Endothelial cell of umbilical vein (primary cell): ENCODE measurements around the gene IFIT1B. TPM values are rescaled to one million over a fixed set of nuclear protein-coding genes. Genes with fewer than 3 reads are reported as not detected.

ENCODE experiments used
- BruUV-seq: library from RNA; stranded (reverse); fragments of 400-500 nt; replicated peaks from 2 replicates; lab custom pipeline; 2021; lab: Mats Ljungman, UMichigan
- CTCF ChIA-PET: fragments of 300-600, 350-600 bp; sonication (Branson Sonifier 250); formaldehyde crosslinking; loops from one replicate; lab custom pipeline; 2021; ENCODE audit warnings: antibody characterized with exemption, inconsistent platforms; lab: Charles Lee
- POLR2A ChIA-PET: fragments of 300-600, 350-600 bp; sonication (Branson Sonifier 250); formaldehyde crosslinking; loops from one replicate; lab custom pipeline; 2021; ENCODE audit warnings: antibody characterized with exemption, inconsistent platforms; lab: Charles Lee
- DNase-seq: peaks from one replicate; pipeline ENCODE4 v3.0.0-alpha.2; 2011; ENCODE audit warnings: low read depth, low spot score
- FAIRE-seq: peaks from 2 replicates; lab custom pipeline; 2011; peaks lifted over from hg19 to GRCh38; lab: Jason Lieb, UNC
- H2AFZ ChIP-seq: 2 replicates; pipeline ENCODE4 v1.6.0; 2012; ENCODE audit warnings: low read depth, low read length, control low read depth, inconsistent platforms
- H3K27ac ChIP-seq: 2 replicates; pipeline ENCODE4 v1.5.1; 2011; ENCODE audit warnings: low read depth, mild to moderate bottlenecking, control low read depth, low read length, moderate library complexity; ENCODE audit not compliant: insufficient read depth
- H3K27me3 ChIP-seq, 2 experiments: 2 replicates each; pipeline versions ENCODE4 v1.6.0 to v1.6.1; 2011; ENCODE audit warnings: low read length in 2 of 2, mixed read lengths in 1 of 2; ENCODE audit not compliant: control insufficient read depth in 2 of 2, insufficient read depth in 2 of 2
- H3K36me3 ChIP-seq, 2 experiments: 2 replicates in 1 of 2; 3 replicates in 1 of 2; pipeline ENCODE4 v1.5.1; 2011; ENCODE audit warnings: low read length in 2 of 2, mild to moderate bottlenecking in 1 of 2, moderate library complexity in 1 of 2; ENCODE audit not compliant: control insufficient read depth in 2 of 2, insufficient read depth in 2 of 2; ENCODE audit errors: extremely low read depth in 1 of 2
- H3K4me1 ChIP-seq: 3 replicates; pipeline ENCODE4 v1.5.1; 2011; ENCODE audit warnings: mild to moderate bottlenecking, low read length; ENCODE audit not compliant: control insufficient read depth, insufficient read depth; ENCODE audit errors: extremely low read depth
- H3K4me2 ChIP-seq: 2 replicates; pipeline ENCODE4 v1.6.1; 2011; ENCODE audit warnings: low read length, control low read depth, mixed read lengths; ENCODE audit not compliant: insufficient read depth
- H3K4me3 ChIP-seq, 3 experiments: fragments of 200-600 bp in 1 of 3; sonication (generic), shearing (Covaris generic) in 1 of 3; replicated peaks in 1 of 3; 2 replicates each; pipeline ENCODE4 v1.5.1; 2011 to 2016; ENCODE audit warnings: control low read depth in 3 of 3, low read length in 3 of 3, mild to moderate bottlenecking in 2 of 3, inconsistent platforms in 1 of 3, low read depth in 1 of 3, moderate library complexity in 1 of 3; ENCODE audit not compliant: insufficient read depth in 1 of 3
- H3K79me2 ChIP-seq: 2 replicates; pipeline ENCODE4 v1.6.0; 2012; ENCODE audit warnings: low read length, inconsistent platforms; ENCODE audit not compliant: control insufficient read depth, insufficient read depth
- H3K9ac ChIP-seq: replicated peaks from 2 replicates; pipeline ENCODE3; 2011; ENCODE audit warnings: low read length, control low read depth; ENCODE audit not compliant: insufficient read depth; ENCODE audit errors: extremely low read depth
- H3K9me1 ChIP-seq: replicated peaks from 3 replicates; pipeline ENCODE4 v1.6.0; 2011; ENCODE audit warnings: mild to moderate bottlenecking, low read length; ENCODE audit not compliant: control insufficient read depth, insufficient read depth; ENCODE audit errors: extremely low read depth
- H3K9me3 ChIP-seq: replicated peaks from 2 replicates; pipeline ENCODE4 v1.5.1; 2012; ENCODE audit warnings: low read length, inconsistent platforms; ENCODE audit not compliant: control insufficient read depth, insufficient read depth
- H4K20me1 ChIP-seq: replicated peaks from 2 replicates; pipeline ENCODE3; 2011; ENCODE audit warnings: mild to moderate bottlenecking, low read length; ENCODE audit not compliant: control insufficient read depth, insufficient read depth; ENCODE audit errors: extremely low read depth
- CTCF ChIP-seq, 2 donors: IDR thresholded peaks; 1 replicate in 1 of 2; 2 replicates in 1 of 2; pipeline ENCODE4 v1.5.1; 2011; ENCODE audit warnings: low read length in 2 of 2, mild to moderate bottlenecking in 2 of 2, moderate library complexity in 2 of 2, control low read depth in 1 of 2, inconsistent platforms in 1 of 2, low read depth in 1 of 2; ENCODE audit not compliant: insufficient read depth in 1 of 2; ENCODE audit errors: extremely low read depth in 1 of 2
- EZH2 ChIP-seq: IDR thresholded peaks from 2 replicates; pipeline ENCODE4 v1.6.1; 2012; ENCODE audit warnings: borderline replicate concordance, low read depth, mild to moderate bottlenecking, moderate library complexity, low read length, inconsistent platforms; ENCODE audit not compliant: severe bottlenecking
- FOS ChIP-seq: IDR thresholded peaks from 2 replicates; pipeline ENCODE4 v1.6.1; 2011; ENCODE audit warnings: mild to moderate bottlenecking, low read length, moderate library complexity, borderline replicate concordance; ENCODE audit not compliant: insufficient read depth
- GATA2 ChIP-seq: IDR thresholded peaks from 2 replicates; pipeline ENCODE4 v1.7.0; 2011; ENCODE audit warnings: low read depth, mild to moderate bottlenecking, moderate library complexity, mixed read lengths, low read length; ENCODE audit not compliant: insufficient read length, insufficient read depth
- JUN ChIP-seq: IDR thresholded peaks from 2 replicates; pipeline ENCODE4 v1.6.1; 2011; ENCODE audit warnings: borderline replicate concordance, low read depth; ENCODE audit not compliant: insufficient read length, insufficient read depth
- MYC ChIP-seq: IDR thresholded peaks from one replicate; pipeline ENCODE4 v1.6.1; 2011; ENCODE audit warnings: mild to moderate bottlenecking, low read depth, low read length
- POLR2A ChIP-seq: IDR thresholded peaks from 2 replicates; pipeline ENCODE4 v1.6.1; 2012; ENCODE audit warnings: low read depth, mild to moderate bottlenecking, control low read depth, low read length
- POLR2AphosphoS5 ChIP-seq: IDR thresholded peaks from 2 replicates; pipeline ENCODE4 v1.6.1; 2012; ENCODE audit warnings: low read depth, mild to moderate bottlenecking, control low read depth, low read length, moderate library complexity; ENCODE audit not compliant: insufficient read depth
- dilution Hi-C: fragments of 300-500 bp; cut with MboI; formaldehyde crosslinking; loops from one replicate; pipeline ENCODE4 v1.15.0; 2019; ENCODE audit warnings: low sequenced_read_pairs; ENCODE audit not compliant: extremely low pct_ligation_motif_present
- intact Hi-C: fragments of 100-400 bp; cut with micrococcal nuclease; formaldehyde crosslinking; loops from one replicate; pipeline ENCODE4 v1.10.0; 2022
- polyA plus RNA-seq, 4 experiments: library from polyadenylated mRNA; depleted of rRNA in 3 of 4; stranded (reverse) in 3 of 4; unstranded in 1 of 4; fragments of >200 nt; gene quantifications; 2 replicates each; pipeline versions ENCODE4 v1.2.1 to v1.2.3, GENCODE V29; 2011 to 2012; ENCODE audit warnings: missing spikeins in 1 of 4
- total RNA-seq: library from RNA; stranded (reverse); gene quantifications from 2 replicates; pipeline ENCODE4 v1.2.3, GENCODE V29; 2021

IFIT1B gene
- total and polyA plus RNA-seq, 2 donors (not counting 3 experiments of a cell fraction or from before 2014, with no cell fraction given) = not detected

GRCh38 chr10:89368129-89368528 is 9.7 kb upstream of the IFIT1B start:
- no peak overlapping the region for H3K9ac ChIP-seq
- FAIRE-seq = no peak
- CTCF ChIA-PET = interaction anchor here (0.7 to 2.9 kb wide), 8 partner anchors 10 to 195 kb away, joined by 3 to 35 read pairs (median 9); partner anchors contain the start of genes IFIT1B and IFIT2
- no peak overlapping the region for H3K4me2 ChIP-seq
- dilution Hi-C loops (no loop called here), intact Hi-C loops (no loop called here)
- H2AFZ ChIP-seq = no peak overlapping the region
- no peaks in the 10 kb centered on the region for H3K79me2 ChIP-seq
- TF ChIP-seq EZH2 = no peak
- no peak for TF ChIP-seq POLR2AphosphoS5
- TF ChIP-seq GATA2 = no peak
- no peak for TF ChIP-seq POLR2A
- TF ChIP-seq CTCF (IDR thresholded peaks at IDR 0.05; ENCODE audit: extremely low read depth in 1 of 2, insufficient read depth in 1 of 2, low read depth in 1 of 2, low read length in 2 of 2) = no peak
- no peak for TF ChIP-seq JUN
- TF ChIP-seq FOS = no peak
- no peak for TF ChIP-seq MYC
- POLR2A ChIA-PET = no interaction called here
- no peak for DNase-seq
- no peaks in the 10 kb centered on the region for H4K20me1 ChIP-seq
- H3K27ac ChIP-seq = no peak overlapping the region
- no peaks in the 10 kb centered on the region for H3K4me1 ChIP-seq
- H3K9me1 ChIP-seq = no peaks in the 10 kb centered on the region
- no peaks in the 10 kb centered on the region for H3K9me3 ChIP-seq
- peaks cover 9 to 15% of the 10 kb centered on the region in 2 experiments for H3K27me3 ChIP-seq
- H3K36me3 ChIP-seq = no peaks in the 10 kb centered on the region
- H3K4me3 ChIP-seq = no peak overlapping the region
- no TSS peak for BruUV-seq
